Measurements from ENCODE around the gene FAM117B.

The FAM117B gene

DNA sequence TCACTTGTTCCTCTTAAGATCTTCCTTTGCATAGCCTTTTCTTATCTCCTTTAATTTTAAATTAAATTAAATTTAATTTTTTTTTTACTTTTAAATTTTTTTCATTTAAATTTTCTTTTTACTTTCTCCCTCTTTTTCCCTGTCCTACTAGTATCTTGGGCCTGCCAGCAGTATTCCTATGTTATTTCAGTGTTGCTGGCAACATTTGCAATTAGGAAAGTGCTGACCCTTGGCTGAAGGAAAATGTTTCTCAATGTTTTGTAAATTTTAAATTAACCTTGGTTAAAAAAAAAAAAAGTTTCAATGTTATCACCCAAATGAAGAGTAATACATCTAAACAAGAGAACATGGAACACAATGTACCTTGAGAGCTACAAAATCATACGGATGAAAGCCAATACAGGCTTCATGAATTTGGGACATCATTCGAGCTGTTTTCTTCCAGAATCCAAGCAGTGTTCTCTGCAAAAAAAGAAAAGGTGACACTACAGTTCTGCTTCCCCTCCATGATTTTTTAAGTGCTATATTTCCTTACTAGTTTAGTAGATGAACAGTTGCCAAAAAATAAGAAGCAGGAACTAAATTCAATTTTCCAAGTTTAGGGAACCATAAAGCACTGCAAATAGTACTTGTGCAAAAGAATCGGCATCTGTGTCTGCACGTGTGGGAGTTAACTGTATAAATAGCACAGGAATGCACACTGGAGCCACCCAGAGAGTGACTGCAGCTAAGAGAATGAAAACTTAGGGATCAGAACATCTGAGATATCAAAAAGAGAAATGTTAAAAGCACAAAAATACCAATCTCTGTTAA lies 181.0 kb downstream of the FAM117B start:
- Mint-ChIP-seq H3K4me1 (ENCODE audit: low read depth) (no peaks in the 10 kb centered on the region), H3K9me3 (no peaks in the 10 kb centered on the region), H3K27ac (no peak overlapping the region), H3K27me3 (ENCODE audit: low read depth) (no peaks in the 10 kb centered on the region), H3K4me3 (no peak overlapping the region), H3K36me3 (ENCODE audit: low read depth) (no peaks in the 10 kb centered on the region)

DNA sequence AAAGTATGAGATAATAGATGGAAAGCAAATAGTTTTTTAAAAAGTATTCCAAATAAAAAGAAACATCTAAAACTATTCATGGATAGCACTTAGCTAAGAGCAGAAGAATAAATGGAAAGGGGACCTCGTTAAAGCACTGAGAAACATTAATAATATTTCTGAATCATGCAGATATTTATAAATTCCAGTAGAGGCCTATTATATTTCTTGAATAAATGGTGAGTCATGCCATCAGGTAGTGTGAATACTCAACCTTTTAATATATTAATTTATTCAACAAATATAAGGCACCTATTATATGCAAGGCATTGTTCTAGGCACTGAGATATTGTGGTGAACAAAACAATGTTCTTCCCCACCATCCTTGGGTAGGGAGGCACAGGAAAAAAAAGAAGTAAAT lies 183.0 kb downstream of the FAM117B start:
- H3K4me1 Mint-ChIP-seq (ENCODE audit: low read depth): no peaks in the 10 kb centered on the region
- no peaks in the 10 kb centered on the region for H3K36me3 Mint-ChIP-seq (ENCODE audit: low read depth)
- no peaks in the 10 kb centered on the region for H3K9me3 Mint-ChIP-seq
- no peaks in the 10 kb centered on the region for H3K27me3 Mint-ChIP-seq (ENCODE audit: low read depth)
- H3K4me3 Mint-ChIP-seq: no peak overlapping the region
- H3K27ac Mint-ChIP-seq: no peak overlapping the region

DNA sequence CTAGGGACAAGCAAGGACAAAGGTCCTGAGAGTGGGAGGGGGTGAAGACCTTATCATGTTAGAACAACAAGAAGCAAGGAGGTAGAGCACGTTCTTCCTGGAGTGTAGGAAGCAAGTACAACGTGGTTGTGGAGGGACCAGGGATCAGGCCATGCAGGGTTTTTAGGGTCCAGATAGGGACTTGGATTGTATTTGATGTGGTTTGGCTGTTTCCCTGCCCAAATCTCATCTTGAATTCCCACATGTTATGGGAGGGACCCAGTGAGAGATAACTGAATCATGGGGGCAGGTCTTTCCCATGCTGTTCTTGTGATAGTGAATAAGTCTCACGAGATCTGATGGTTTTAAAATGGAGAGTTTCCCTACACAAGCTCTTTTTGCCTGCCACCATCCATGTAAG lies 183.6 kb downstream of the FAM117B start:
- H3K36me3 Mint-ChIP-seq (ENCODE audit: low read depth): no peaks in the 10 kb centered on the region
- H3K4me3 Mint-ChIP-seq: no peak overlapping the region
- no peaks in the 10 kb centered on the region for H3K4me1 Mint-ChIP-seq (ENCODE audit: low read depth)
- no peak overlapping the region for H3K27ac Mint-ChIP-seq
- H3K27me3 Mint-ChIP-seq (ENCODE audit: low read depth): no peaks in the 10 kb centered on the region
- H3K9me3 Mint-ChIP-seq: no peaks in the 10 kb centered on the region
